AG10803 (cell line): ENCODE measurements around the gene ALOXE3.

ENCODE experiments used
- DNase-seq: peaks from one replicate; pipeline ENCODE4 v3.0.0; 2010; ENCODE audit warnings: low read depth
- H3K4me3 ChIP-seq: 2 replicates; pipeline ENCODE4 v1.5.1; 2011; ENCODE audit warnings: mild to moderate bottlenecking, low read length, control low read depth
- TF ChIP-seq, protein P1 (sequence below): conservative IDR thresholded peaks from 2 replicates; pipeline ENCODE4 v1.5.1; 2011; ENCODE audit warnings: mild to moderate bottlenecking, low read length, control low read depth, inconsistent platforms

Gene ALOXE3

DNA sequence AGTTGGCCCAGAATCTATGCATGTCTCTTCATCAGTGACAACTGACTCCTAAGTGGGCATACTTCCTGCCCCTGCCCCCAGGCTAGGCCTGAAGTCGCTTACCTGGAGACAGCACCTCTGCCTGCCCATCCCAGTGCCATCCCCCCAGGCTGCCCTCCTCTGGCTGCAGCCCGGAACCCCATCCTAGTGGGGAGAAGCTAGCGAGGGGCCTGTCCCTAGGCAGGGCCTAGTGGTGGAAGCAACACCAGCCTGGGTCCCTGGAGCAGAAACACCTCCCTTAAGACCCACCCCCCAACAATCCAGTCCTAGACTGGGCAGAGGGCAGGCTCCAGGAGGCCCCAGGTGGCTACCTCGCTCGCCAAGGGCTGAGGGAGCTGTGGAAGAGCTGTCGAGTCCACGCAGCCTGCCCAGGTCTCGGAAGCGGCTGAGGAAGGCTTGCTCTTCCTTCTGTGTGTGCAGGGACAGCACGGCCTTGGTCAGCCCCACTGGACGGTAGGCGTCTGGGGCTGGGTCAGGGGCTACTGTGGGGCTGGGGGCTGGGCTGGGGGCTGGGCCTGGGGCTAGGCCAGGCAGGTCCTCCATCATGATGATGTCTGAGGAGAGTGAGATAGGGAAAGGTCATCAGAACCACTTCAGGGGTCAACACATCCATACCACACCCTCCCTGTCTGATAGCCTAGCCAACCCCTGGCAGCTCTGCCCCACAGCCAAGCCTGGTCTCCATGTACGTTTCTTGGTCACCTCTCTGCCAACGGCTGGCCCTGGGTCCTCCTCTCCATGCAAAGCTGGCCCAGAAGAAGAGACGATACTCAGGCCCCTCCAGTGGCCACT lies 26.3 kb upstream of the ALOXE3 start:
- DNase-seq, result no peak
- H3K4me3 ChIP-seq, result no peak overlapping the region
- TF ChIP-seq, protein P1, sequence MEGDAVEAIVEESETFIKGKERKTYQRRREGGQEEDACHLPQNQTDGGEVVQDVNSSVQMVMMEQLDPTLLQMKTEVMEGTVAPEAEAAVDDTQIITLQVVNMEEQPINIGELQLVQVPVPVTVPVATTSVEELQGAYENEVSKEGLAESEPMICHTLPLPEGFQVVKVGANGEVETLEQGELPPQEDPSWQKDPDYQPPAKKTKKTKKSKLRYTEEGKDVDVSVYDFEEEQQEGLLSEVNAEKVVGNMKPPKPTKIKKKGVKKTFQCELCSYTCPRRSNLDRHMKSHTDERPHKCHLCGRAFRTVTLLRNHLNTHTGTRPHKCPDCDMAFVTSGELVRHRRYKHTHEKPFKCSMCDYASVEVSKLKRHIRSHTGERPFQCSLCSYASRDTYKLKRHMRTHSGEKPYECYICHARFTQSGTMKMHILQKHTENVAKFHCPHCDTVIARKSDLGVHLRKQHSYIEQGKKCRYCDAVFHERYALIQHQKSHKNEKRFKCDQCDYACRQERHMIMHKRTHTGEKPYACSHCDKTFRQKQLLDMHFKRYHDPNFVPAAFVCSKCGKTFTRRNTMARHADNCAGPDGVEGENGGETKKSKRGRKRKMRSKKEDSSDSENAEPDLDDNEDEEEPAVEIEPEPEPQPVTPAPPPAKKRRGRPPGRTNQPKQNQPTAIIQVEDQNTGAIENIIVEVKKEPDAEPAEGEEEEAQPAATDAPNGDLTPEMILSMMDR, result no peak

- TF ChIP-seq, protein P1, result no peak
Observed at GRCh38 chr17:8143581-8144400, 25.5 kb upstream of the ALOXE3 start.

DNA sequence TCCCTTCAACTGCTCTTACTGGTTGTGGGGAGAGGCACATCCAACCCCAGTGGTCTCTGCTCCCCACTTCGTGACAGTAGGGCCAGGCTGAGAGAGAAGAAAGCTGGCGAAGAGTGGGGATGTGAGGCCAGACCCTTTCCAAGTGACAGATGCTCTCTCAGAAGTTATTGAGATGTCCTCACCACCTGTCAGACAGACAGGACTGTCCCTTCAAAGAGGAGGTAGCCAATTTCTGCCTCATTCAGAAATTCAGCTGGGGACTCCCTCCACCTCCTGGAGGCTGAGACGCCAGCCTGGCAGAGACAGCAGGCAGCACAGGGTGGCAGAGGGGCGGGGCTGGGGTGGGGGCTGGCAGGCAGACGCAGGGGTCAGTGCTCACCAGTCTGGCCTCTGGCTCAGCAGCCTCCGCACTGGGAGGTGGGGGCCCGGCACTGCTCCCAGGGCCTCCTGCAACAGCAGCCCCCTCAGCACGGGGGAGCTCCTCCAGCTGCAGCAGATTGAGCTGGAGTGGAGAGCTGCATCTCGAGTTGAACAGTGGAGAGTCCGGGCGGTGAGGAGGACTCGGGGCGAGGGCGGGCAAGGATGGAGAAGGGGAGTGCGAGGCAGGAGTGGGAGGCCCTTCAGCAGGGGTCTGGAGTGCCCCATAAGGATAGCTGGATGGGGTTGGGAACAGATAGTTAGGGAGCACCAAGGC lies 24.7 kb upstream of the ALOXE3 start:
- TF ChIP-seq, protein P1, result no peak
- DNase-seq, result no peak
- H3K4me3 ChIP-seq, result no peak overlapping the region

More at GRCh38 chr17:8143581-8144400, 25.5 kb upstream of the ALOXE3 start:
- no peak overlapping the region for H3K4me3 ChIP-seq
- no peak for DNase-seq

DNA sequence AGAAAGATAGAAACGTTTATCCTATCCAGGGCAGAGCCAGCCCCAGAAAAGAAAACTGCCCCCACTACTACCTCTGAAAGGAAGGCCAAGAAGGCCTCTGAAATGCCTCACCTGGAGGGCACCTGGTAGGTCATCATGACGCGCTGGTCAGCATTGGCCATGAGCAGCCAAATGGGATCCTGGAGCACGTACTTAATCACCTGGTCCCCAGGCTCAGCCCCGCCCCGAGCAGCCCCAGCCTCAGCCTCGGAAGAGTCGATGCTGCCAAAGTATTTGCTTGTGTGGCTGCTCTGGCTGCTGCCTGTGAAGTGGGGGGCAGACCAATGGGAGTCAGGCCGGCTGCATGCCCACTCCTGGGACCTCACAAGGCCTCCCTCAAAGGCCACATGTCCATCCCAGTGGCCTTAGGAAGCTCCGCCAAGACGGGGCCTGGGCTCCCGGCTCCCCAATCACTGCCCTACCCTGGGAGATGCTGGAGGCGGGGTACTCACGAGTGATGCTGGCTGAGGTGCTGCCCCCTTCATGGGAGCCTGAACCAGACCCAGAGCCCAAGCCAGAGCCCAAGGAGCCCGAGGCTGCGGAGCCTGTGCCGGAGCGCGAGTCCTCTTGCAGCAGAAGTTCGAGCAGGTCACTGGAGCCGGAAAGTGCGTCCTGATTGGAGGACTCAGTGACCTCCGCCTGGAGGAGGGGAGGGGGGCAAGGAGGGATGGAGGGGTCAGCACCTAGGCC lies 24.0 kb upstream of the ALOXE3 start:
- H3K4me3 ChIP-seq, result no peak overlapping the region
- TF ChIP-seq, protein P1, result no peak
- no peak for DNase-seq

- H3K4me3 ChIP-seq, result no peak overlapping the region
- DNase-seq, result no peak
- TF ChIP-seq, protein P1, result no peak
Observed at GRCh38 chr17:8141741-8142140, 23.4 kb upstream of the ALOXE3 start.

DNA sequence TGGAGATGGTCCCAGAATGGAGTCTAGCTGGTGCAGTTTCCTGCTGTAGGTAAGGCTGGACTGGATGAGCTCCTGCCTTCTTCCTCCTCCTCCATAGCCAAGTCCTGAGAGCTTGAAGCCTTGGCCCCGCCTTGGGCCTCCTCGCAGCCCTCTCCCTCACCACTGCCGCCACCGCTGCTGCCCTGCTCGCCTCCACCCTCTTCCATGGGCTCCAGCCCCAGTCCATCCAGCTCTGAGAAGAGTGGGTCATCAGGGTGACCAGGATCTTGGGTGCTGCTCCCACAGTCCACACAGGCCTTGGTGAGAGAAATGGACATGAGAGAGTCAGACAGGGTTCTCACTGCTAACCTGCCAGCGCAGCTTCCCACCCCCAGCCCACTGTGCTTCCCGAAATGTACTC lies 22.7 kb upstream of the ALOXE3 start:
- H3K4me3 ChIP-seq, result no peak overlapping the region
- TF ChIP-seq, protein P1, result no peak
- DNase-seq, result no peak
